HCT116 (cell line): ENCODE data around the gene SWAP70.

Experiments used
- CBX3 ChIP-seq: IDR thresholded peaks from 2 replicates; pipeline ENCODE4 v1.6.1; 2012; ENCODE audit warnings: low read depth
- EGR1 ChIP-seq: IDR thresholded peaks from 2 replicates; pipeline ENCODE4 v1.6.1; 2012; ENCODE audit warnings: low read depth
- ELF1 ChIP-seq: IDR thresholded peaks from 2 replicates; pipeline ENCODE4 v1.6.1; 2012; ENCODE audit warnings: low read depth, borderline replicate concordance
- POLR2A ChIP-seq: IDR thresholded peaks from 2 replicates; pipeline ENCODE4 v1.7.0; 2011; ENCODE audit warnings: borderline replicate concordance; ENCODE audit not compliant: insufficient read depth, insufficient read length; ENCODE audit errors: extremely low read depth
- POLR2AphosphoS5 ChIP-seq: IDR thresholded peaks from 2 replicates; pipeline ENCODE4 v1.6.1; 2011; ENCODE audit warnings: mild to moderate bottlenecking, low read depth, low read length, moderate library complexity
- RAD21 ChIP-seq: IDR thresholded peaks from 2 replicates; pipeline ENCODE4 v1.6.1; 2012; ENCODE audit warnings: low read depth, mild to moderate bottlenecking
- SIN3A ChIP-seq: IDR thresholded peaks from 2 replicates; pipeline ENCODE4 v1.6.1; 2012; ENCODE audit warnings: low read depth
- SP1 ChIP-seq: IDR thresholded peaks from 2 replicates; pipeline ENCODE4 v1.6.1; 2012; ENCODE audit warnings: low read depth
- YY1 ChIP-seq: IDR thresholded peaks from 2 replicates; pipeline ENCODE4 v1.6.1; 2011; ENCODE audit warnings: low read length, low read depth, moderate library complexity, mild to moderate bottlenecking; ENCODE audit not compliant: insufficient replicate concordance; ENCODE audit errors: extremely low read depth
- TF ChIP-seq, protein P1 (sequence below), 3 experiments: fragments of 200-600 bp in 1 of 3; sonication (generic) in 1 of 3; IDR thresholded peaks in 2 of 3; conservative IDR thresholded peaks in 1 of 3; 2 replicates each; pipeline ENCODE4 v1.5.1; 2012 to 2017; ENCODE audit warnings: low read depth in 2 of 3, low read length in 2 of 3, antibody characterized with exemption in 1 of 3, borderline replicate concordance in 1 of 3, control low read depth in 1 of 3, mild to moderate bottlenecking in 1 of 3, mixed read lengths in 1 of 3, mixed run types in 1 of 3, moderate library complexity in 1 of 3; ENCODE audit not compliant: insufficient read depth in 1 of 3
- TF ChIP-seq, protein P2 (sequence below): IDR thresholded peaks from 2 replicates; pipeline ENCODE4 v1.6.1; 2011; ENCODE audit warnings: mild to moderate bottlenecking, low read length, moderate library complexity; ENCODE audit not compliant: insufficient replicate concordance; ENCODE audit errors: extremely low read depth
- TF ChIP-seq, protein P3 (sequence below): IDR thresholded peaks from 2 replicates; pipeline ENCODE4 v1.6.1; 2012

DNA sequence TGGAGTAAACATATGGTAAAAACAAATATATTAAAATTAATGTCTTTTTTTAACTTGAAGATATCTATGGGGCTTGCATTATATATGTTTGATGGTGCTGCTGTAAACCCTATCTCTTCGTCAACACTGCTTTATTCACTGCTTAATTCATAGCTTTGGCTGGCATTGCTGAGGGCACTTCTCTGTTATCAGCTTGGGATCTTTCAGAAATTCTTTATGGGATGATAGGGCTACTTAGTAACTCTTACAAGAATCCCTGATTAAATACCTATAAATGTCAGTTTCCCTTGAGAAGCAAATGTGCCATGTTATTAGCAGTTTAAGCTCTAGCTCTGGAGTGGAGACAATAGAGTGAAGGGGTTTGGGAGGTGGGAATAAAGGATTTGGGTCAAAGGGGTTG, 112.3 kb downstream of the SWAP70 start:
- TF ChIP-seq, protein P1, sequence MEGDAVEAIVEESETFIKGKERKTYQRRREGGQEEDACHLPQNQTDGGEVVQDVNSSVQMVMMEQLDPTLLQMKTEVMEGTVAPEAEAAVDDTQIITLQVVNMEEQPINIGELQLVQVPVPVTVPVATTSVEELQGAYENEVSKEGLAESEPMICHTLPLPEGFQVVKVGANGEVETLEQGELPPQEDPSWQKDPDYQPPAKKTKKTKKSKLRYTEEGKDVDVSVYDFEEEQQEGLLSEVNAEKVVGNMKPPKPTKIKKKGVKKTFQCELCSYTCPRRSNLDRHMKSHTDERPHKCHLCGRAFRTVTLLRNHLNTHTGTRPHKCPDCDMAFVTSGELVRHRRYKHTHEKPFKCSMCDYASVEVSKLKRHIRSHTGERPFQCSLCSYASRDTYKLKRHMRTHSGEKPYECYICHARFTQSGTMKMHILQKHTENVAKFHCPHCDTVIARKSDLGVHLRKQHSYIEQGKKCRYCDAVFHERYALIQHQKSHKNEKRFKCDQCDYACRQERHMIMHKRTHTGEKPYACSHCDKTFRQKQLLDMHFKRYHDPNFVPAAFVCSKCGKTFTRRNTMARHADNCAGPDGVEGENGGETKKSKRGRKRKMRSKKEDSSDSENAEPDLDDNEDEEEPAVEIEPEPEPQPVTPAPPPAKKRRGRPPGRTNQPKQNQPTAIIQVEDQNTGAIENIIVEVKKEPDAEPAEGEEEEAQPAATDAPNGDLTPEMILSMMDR (IDR thresholded peaks at IDR 0.05 in 2 of 3, conservative IDR thresholded peaks at IDR 0.05 in 1 of 3; ENCODE audit: borderline replicate concordance in 1 of 3, insufficient read depth in 1 of 3, low read depth in 2 of 3, low read length in 2 of 3): no peak
- TF ChIP-seq, protein P2, sequence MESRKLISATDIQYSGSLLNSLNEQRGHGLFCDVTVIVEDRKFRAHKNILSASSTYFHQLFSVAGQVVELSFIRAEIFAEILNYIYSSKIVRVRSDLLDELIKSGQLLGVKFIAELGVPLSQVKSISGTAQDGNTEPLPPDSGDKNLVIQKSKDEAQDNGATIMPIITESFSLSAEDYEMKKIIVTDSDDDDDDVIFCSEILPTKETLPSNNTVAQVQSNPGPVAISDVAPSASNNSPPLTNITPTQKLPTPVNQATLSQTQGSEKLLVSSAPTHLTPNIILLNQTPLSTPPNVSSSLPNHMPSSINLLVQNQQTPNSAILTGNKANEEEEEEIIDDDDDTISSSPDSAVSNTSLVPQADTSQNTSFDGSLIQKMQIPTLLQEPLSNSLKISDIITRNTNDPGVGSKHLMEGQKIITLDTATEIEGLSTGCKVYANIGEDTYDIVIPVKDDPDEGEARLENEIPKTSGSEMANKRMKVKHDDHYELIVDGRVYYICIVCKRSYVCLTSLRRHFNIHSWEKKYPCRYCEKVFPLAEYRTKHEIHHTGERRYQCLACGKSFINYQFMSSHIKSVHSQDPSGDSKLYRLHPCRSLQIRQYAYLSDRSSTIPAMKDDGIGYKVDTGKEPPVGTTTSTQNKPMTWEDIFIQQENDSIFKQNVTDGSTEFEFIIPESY: no peak
- TF ChIP-seq POLR2AphosphoS5 (no peak), RAD21 (no peak), POLR2A (no peak), CBX3 (no peak), SP1 (no peak), ELF1 (no peak), YY1 (no peak), SIN3A (no peak), EGR1 (no peak)
- TF ChIP-seq, protein P3, sequence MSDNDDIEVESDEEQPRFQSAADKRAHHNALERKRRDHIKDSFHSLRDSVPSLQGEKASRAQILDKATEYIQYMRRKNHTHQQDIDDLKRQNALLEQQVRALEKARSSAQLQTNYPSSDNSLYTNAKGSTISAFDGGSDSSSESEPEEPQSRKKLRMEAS: no peak
